H1 (cell line): ENCODE measurements around the gene TIMM29.

Experiments used
- CHD1 ChIP-seq: IDR thresholded peaks from 2 replicates; pipeline ENCODE4 v1.6.1; 2012; ENCODE audit warnings: low read depth, low read length, improper control_type of control experiment
- CTCF ChIP-seq, 3 experiments: IDR thresholded peaks; 1 replicate in 2 of 3; 2 replicates in 1 of 3; pipeline versions ENCODE4 v1.5.1 to v1.6.1; 2011; ENCODE audit warnings: low read length in 3 of 3, mild to moderate bottlenecking in 3 of 3, inconsistent platforms in 2 of 3, low read depth in 1 of 3, moderate library complexity in 1 of 3; ENCODE audit not compliant: insufficient read depth in 1 of 3; ENCODE audit errors: control extremely low read depth in 1 of 3
- E2F6 ChIP-seq: IDR thresholded peaks from 2 replicates; pipeline ENCODE4 v1.6.1; 2012; ENCODE audit warnings: inconsistent platforms
- EGR1 ChIP-seq: IDR thresholded peaks from 2 replicates; pipeline ENCODE4 v1.6.1; 2011; ENCODE audit warnings: low read depth, low read length, borderline replicate concordance
- JUND ChIP-seq: IDR thresholded peaks from 2 replicates; pipeline ENCODE4 v1.6.1; 2011; ENCODE audit warnings: mild to moderate bottlenecking, improper control_type of control experiment, low read length
- KDM1A ChIP-seq: fragments of 200-600, 300-600 bp; sonication (generic); IDR thresholded peaks from 2 replicates; pipeline ENCODE4 v1.7.1; 2016; ENCODE audit warnings: mild to moderate bottlenecking, low read length, borderline replicate concordance
- POLR2A ChIP-seq, 2 experiments: IDR thresholded peaks; 1 replicate in 1 of 2; 2 replicates in 1 of 2; pipeline ENCODE4 v1.6.1; 2011; ENCODE audit warnings: low read depth in 2 of 2, low read length in 2 of 2, mild to moderate bottlenecking in 2 of 2; ENCODE audit errors: control extremely low read depth in 1 of 2
- SIRT6 ChIP-seq: IDR thresholded peaks from one replicate; pipeline ENCODE4 v1.7.1; 2012; ENCODE audit warnings: low read length, inconsistent platforms
- SP1 ChIP-seq: IDR thresholded peaks from 2 replicates; pipeline ENCODE4 v1.6.1; 2011; ENCODE audit warnings: low read depth, low read length
- SUZ12 ChIP-seq: fragments of 200-600 bp; sonication (generic); IDR thresholded peaks from 2 replicates; pipeline ENCODE4 v1.6.1; 2012; ENCODE audit warnings: mild to moderate bottlenecking, inconsistent platforms, low read length, moderate library complexity, mixed read lengths
- YY1 ChIP-seq: IDR thresholded peaks from 2 replicates; pipeline ENCODE4 v1.6.1; 2011; ENCODE audit warnings: low read depth, mild to moderate bottlenecking, low read length

- TF ChIP-seq EGR1 (no peak), KDM1A (no peak), CHD1 (no peak), YY1 (no peak), CTCF (IDR thresholded peaks at IDR 0.05; ENCODE audit: control extremely low read depth in 1 of 3, insufficient read depth in 1 of 3, low read depth in 1 of 3, low read length in 3 of 3) (no peak), POLR2A (IDR thresholded peaks at IDR 0.05; ENCODE audit: control extremely low read depth in 1 of 2, low read depth in 2 of 2, low read length in 2 of 2) (no peak), SUZ12 (no peak), SP1 (no peak), E2F6 (no peak), JUND (no peak), SIRT6 (no peak)
Measured at GRCh38 chr19:10892256-10892655, 36.4 kb upstream of the TIMM29 start.
